Endodermal cell (in vitro differentiated cells): ENCODE data around the gene SFMBT2. TPM values are rescaled to one million over a fixed set of nuclear protein-coding genes. Genes with fewer than 3 reads are reported as not detected.

Experiments
- DNase-seq: peaks from one replicate; pipeline ENCODE4 v3.0.0-alpha.2; 2017
- H3K27ac ChIP-seq: 2 replicates; pipeline ENCODE4 v1.5.1; 2013; ENCODE audit warnings: mild to moderate bottlenecking, low read depth, low read length, moderate library complexity
- H3K27me3 ChIP-seq: 2 replicates; pipeline ENCODE4 v1.6.1; 2013; ENCODE audit warnings: mild to moderate bottlenecking, low read length, moderate library complexity; ENCODE audit not compliant: insufficient read depth, control insufficient read depth, poor library complexity, severe bottlenecking
- H3K36me3 ChIP-seq: 2 replicates; pipeline ENCODE4 v1.7.0; 2013; ENCODE audit warnings: mild to moderate bottlenecking, low read length, moderate library complexity; ENCODE audit not compliant: control insufficient read depth, insufficient read depth
- H3K4me1 ChIP-seq: one replicate; pipeline ENCODE4 v1.7.0; 2013; ENCODE audit warnings: low read length; ENCODE audit not compliant: control insufficient read depth, insufficient read depth
- H3K4me3 ChIP-seq: 2 replicates; pipeline ENCODE4 v1.5.1; 2013; ENCODE audit warnings: mild to moderate bottlenecking, low read length, moderate library complexity
- H3K9ac ChIP-seq: 2 replicates; pipeline ENCODE4 v1.6.1; 2013; ENCODE audit warnings: mild to moderate bottlenecking, low read length, moderate library complexity; ENCODE audit not compliant: poor library complexity, severe bottlenecking; ENCODE audit errors: extremely low read depth
- H3K9me3 ChIP-seq: 2 replicates; pipeline ENCODE4 v1.6.1; 2013; ENCODE audit warnings: mild to moderate bottlenecking, low read length, moderate library complexity; ENCODE audit not compliant: control insufficient read depth
- H3K27ac Mint-ChIP-seq: 2 replicates; pipeline ENCODE4 v1.8.0; 2020; ENCODE audit warnings: mixed read lengths
- H3K27me3 Mint-ChIP-seq: 2 replicates; pipeline ENCODE4 v1.8.0; 2021; ENCODE audit warnings: mild to moderate bottlenecking, mixed read lengths; ENCODE audit not compliant: insufficient read depth
- H3K36me3 Mint-ChIP-seq: 2 replicates; pipeline ENCODE4 v1.8.0; 2020; ENCODE audit warnings: low read depth, mixed read lengths
- H3K4me1 Mint-ChIP-seq: 2 replicates; pipeline ENCODE4 v1.8.0; 2020; ENCODE audit warnings: mixed read lengths
- H3K4me3 Mint-ChIP-seq: 2 replicates; pipeline ENCODE4 v1.8.0; 2020; ENCODE audit warnings: mild to moderate bottlenecking, moderate library complexity, mixed read lengths
- H3K9me3 Mint-ChIP-seq: 2 replicates; pipeline ENCODE4 v1.8.0; 2020; ENCODE audit warnings: mild to moderate bottlenecking, mixed read lengths
- CTCF ChIP-seq: fragments of 200-600 bp; sonication (generic); conservative IDR thresholded peaks from 2 replicates; pipeline ENCODE4 v1.5.0; 2021; ENCODE audit warnings: antibody characterized with exemption, mild to moderate bottlenecking
- WGBS, 2 experiments: methylation state at CpG; one replicate each; pipeline versions ENCODE4 v1.1.5 to v1.1.7; 2013; ENCODE audit warnings: missing lambda C conversion rate in 2 of 2, mixed read lengths in 1 of 2; ENCODE audit not compliant: insufficient coverage in 1 of 2, insufficient read length in 1 of 2; 5-methylcytosine and 5-hydroxymethylcytosine counted together
- total RNA-seq, 2 donors: library from RNA; stranded (reverse); fragmentation: NEBNext Ultra II Directional in 1 of 2; extraction: Animal tissue kit (Norgen Biotek cat#: 25700) in 1 of 2; gene quantifications; 2 replicates in 1 of 2; 3 replicates in 1 of 2; pipeline ENCODE4 v1.2.1, GENCODE V29; 2021

The SFMBT2 gene
- total RNA-seq, 2 donors from 2014 or later, result 3.9 to 5.3 TPM

- H3K4me1 Mint-ChIP-seq, result no peaks in the 10 kb centered on the region
- Histone ChIP-seq H3K27me3 (no peaks in the 10 kb centered on the region), H3K36me3 (peaks cover 8% of the 10 kb centered on the region), H3K9ac (no peak overlapping the region), H3K4me3 (no peak overlapping the region), H3K27ac (no peak overlapping the region), H3K9me3 (peaks cover 12% of the 10 kb centered on the region), H3K4me1 (no peaks in the 10 kb centered on the region)
- H3K27me3 Mint-ChIP-seq, result no peaks in the 10 kb centered on the region
- WGBS, 2 experiments, result 85 to 93% methylated on average over 2 to 3 of the region's 3 CpGs
- H3K27ac Mint-ChIP-seq, result no peak overlapping the region
- TF ChIP-seq CTCF, result no peak
- H3K4me3 Mint-ChIP-seq, result no peak overlapping the region
- DNase-seq, result no peak
- H3K36me3 Mint-ChIP-seq, result peaks cover 54% of the 10 kb centered on the region
- peaks cover 43% of the 10 kb centered on the region for H3K9me3 Mint-ChIP-seq
Observed at GRCh38 chr10:7362471-7362870, 48.4 kb downstream of the SFMBT2 start.

GRCh38 chr10:7361316-7361715 is 49.5 kb downstream of the SFMBT2 start:
- no peak overlapping the region for H3K27ac ChIP-seq
- H3K4me3 Mint-ChIP-seq, result no peak overlapping the region
- no peaks in the 10 kb centered on the region for H3K4me1 ChIP-seq
- H3K9me3 Mint-ChIP-seq, result peaks cover 43% of the 10 kb centered on the region
- peaks cover 57% of the 10 kb centered on the region for H3K36me3 Mint-ChIP-seq
- H3K4me3 ChIP-seq, result no peak overlapping the region
- peaks cover 8% of the 10 kb centered on the region for H3K36me3 ChIP-seq
- H3K27ac Mint-ChIP-seq, result no peak overlapping the region
- WGBS, 2 experiments, result 94 to 100% methylated on average over 2 to 3 of the region's 3 CpGs
- H3K9me3 ChIP-seq, result peaks cover 12% of the 10 kb centered on the region
- H3K4me1 Mint-ChIP-seq, result no peaks in the 10 kb centered on the region
- H3K27me3 ChIP-seq, result no peaks in the 10 kb centered on the region
- no peak for DNase-seq
- H3K9ac ChIP-seq, result no peak overlapping the region
- TF ChIP-seq CTCF, result no peak
- H3K27me3 Mint-ChIP-seq, result no peaks in the 10 kb centered on the region

- no peaks in the 10 kb centered on the region for H3K27me3 ChIP-seq
- Mint-ChIP-seq H3K36me3 (peaks cover 57% of the 10 kb centered on the region), H3K27ac (no peak overlapping the region), H3K4me1 (no peaks in the 10 kb centered on the region), H3K4me3 (no peak overlapping the region), H3K9me3 (peaks cover 43% of the 10 kb centered on the region), H3K27me3 (no peaks in the 10 kb centered on the region)
- 92 to 94% methylated on average over 7 of the region's 7 CpGs for WGBS, 2 experiments
- no peak for TF ChIP-seq CTCF
- no peak overlapping the region for H3K9ac ChIP-seq
- H3K4me1 ChIP-seq, result no peaks in the 10 kb centered on the region
- peaks cover 7% of the 10 kb centered on the region for H3K36me3 ChIP-seq
- peaks cover 12% of the 10 kb centered on the region for H3K9me3 ChIP-seq
- no peak overlapping the region for H3K4me3 ChIP-seq
- no peak overlapping the region for H3K27ac ChIP-seq
- no peak for DNase-seq
Observed at GRCh38 chr10:7359954-7360353, 50.9 kb downstream of the SFMBT2 start.
